HEK293 (cell line): Measurements from ENCODE around the gene PAIP1.
A peak's percentile ranks its signal among the peaks of the same experiment; 100 is the strongest.

Experiments
- CTCF ChIP-seq: fragments of 450-650 bp; formaldehyde crosslinking; IDR thresholded peaks from 2 replicates; pipeline ENCODE4 v1.5.1; 2016; ENCODE audit warnings: missing biosample characterization, missing genetic modification characterization
- GLIS2 ChIP-seq: fragments of 450-650 bp; formaldehyde crosslinking; IDR thresholded peaks from 2 replicates; pipeline ENCODE4 v1.5.1; 2016; ENCODE audit warnings: missing biosample characterization, missing genetic modification characterization
- KLF7 ChIP-seq: fragments of 450-650 bp; formaldehyde crosslinking; IDR thresholded peaks from 2 replicates; pipeline ENCODE4 v1.5.1; 2016; ENCODE audit warnings: missing biosample characterization, missing genetic modification characterization, borderline replicate concordance
- PRDM4 ChIP-seq: fragments of 450-650 bp; formaldehyde crosslinking; IDR thresholded peaks from 2 replicates; pipeline ENCODE4 v1.5.1; 2017; ENCODE audit warnings: missing biosample characterization, missing genetic modification characterization
- SP2 ChIP-seq: fragments of 450-650 bp; formaldehyde crosslinking; IDR thresholded peaks from 2 replicates; pipeline ENCODE4 v1.5.1; 2016; ENCODE audit warnings: missing biosample characterization, missing genetic modification characterization
- SP3 ChIP-seq: fragments of 450-650 bp; formaldehyde crosslinking; IDR thresholded peaks from 2 replicates; pipeline ENCODE4 v1.5.1; 2016; ENCODE audit warnings: missing biosample characterization, missing genetic modification characterization
- SP7 ChIP-seq: fragments of 450-650 bp; formaldehyde crosslinking; IDR thresholded peaks from 2 replicates; pipeline ENCODE4 v1.5.1; 2016; ENCODE audit warnings: missing biosample characterization, missing genetic modification characterization
- TRIM28 ChIP-seq: IDR thresholded peaks from 2 replicates; pipeline ENCODE4 v1.6.1; 2011; ENCODE audit warnings: low read length, control low read depth, borderline replicate concordance
- ZBTB17 ChIP-seq: fragments of 450-650 bp; formaldehyde crosslinking; IDR thresholded peaks from 2 replicates; pipeline ENCODE4 v1.5.1; 2016; ENCODE audit warnings: missing biosample characterization, missing genetic modification characterization
- ZBTB7A ChIP-seq: fragments of 450-650 bp; formaldehyde crosslinking; IDR thresholded peaks from 2 replicates; pipeline ENCODE4 v1.5.1; 2016; ENCODE audit warnings: low read depth, missing biosample characterization, missing genetic modification characterization
- ZBTB8A ChIP-seq: fragments of 450-650 bp; formaldehyde crosslinking; IDR thresholded peaks from 2 replicates; pipeline ENCODE4 v1.5.1; 2016; ENCODE audit warnings: missing biosample characterization, missing genetic modification characterization
- ZEB2 ChIP-seq: fragments of 450-650 bp; formaldehyde crosslinking; IDR thresholded peaks from 2 replicates; pipeline ENCODE4 v1.5.1; 2016; ENCODE audit warnings: missing biosample characterization, missing genetic modification characterization
- ZFP3 ChIP-seq: fragments of 450-650 bp; formaldehyde crosslinking; IDR thresholded peaks from 2 replicates; pipeline ENCODE4 v1.5.1; 2016; ENCODE audit warnings: low read depth, missing biosample characterization, missing genetic modification characterization
- ZIC2 ChIP-seq: fragments of 450-650 bp; formaldehyde crosslinking; IDR thresholded peaks from 2 replicates; pipeline ENCODE4 v1.5.1; 2016; ENCODE audit warnings: missing biosample characterization, missing genetic modification characterization
- ZNF146 ChIP-seq: fragments of 450-650 bp; formaldehyde crosslinking; IDR thresholded peaks from 2 replicates; pipeline ENCODE4 v1.5.1; 2016; ENCODE audit warnings: missing biosample characterization, missing genetic modification characterization
- ZNF169 ChIP-seq: fragments of 450-650 bp; formaldehyde crosslinking; IDR thresholded peaks from 2 replicates; pipeline ENCODE4 v1.5.1; 2016; ENCODE audit warnings: missing biosample characterization, missing genetic modification characterization
- ZNF184 ChIP-seq: fragments of 450-650 bp; IDR thresholded peaks from 2 replicates; pipeline ENCODE4 v1.5.1; 2018; ENCODE audit warnings: missing biosample characterization, mild to moderate bottlenecking, missing genetic modification characterization
- ZNF2 ChIP-seq: fragments of 450-650 bp; formaldehyde crosslinking; IDR thresholded peaks from 2 replicates; pipeline ENCODE4 v1.5.1; 2016; ENCODE audit warnings: missing biosample characterization, missing genetic modification characterization
- ZNF221 ChIP-seq: fragments of 450-650 bp; formaldehyde crosslinking; IDR thresholded peaks from 2 replicates; pipeline ENCODE4 v1.5.1; 2017; ENCODE audit warnings: missing biosample characterization, missing genetic modification characterization, borderline replicate concordance
- ZNF311 ChIP-seq: fragments of 450-650 bp; formaldehyde crosslinking; IDR thresholded peaks from 2 replicates; pipeline ENCODE4 v1.5.1; 2017; ENCODE audit warnings: missing biosample characterization, missing genetic modification characterization, borderline replicate concordance
- ZNF350 ChIP-seq: fragments of 450-650 bp; formaldehyde crosslinking; IDR thresholded peaks from 2 replicates; pipeline ENCODE4 v1.5.0; 2017; ENCODE audit warnings: missing biosample characterization, mild to moderate bottlenecking, missing genetic modification characterization
- ZNF501 ChIP-seq: fragments of 450-650 bp; formaldehyde crosslinking; IDR thresholded peaks from 2 replicates; pipeline ENCODE4 v1.5.1; 2016; ENCODE audit warnings: missing biosample characterization, missing genetic modification characterization
- ZNF510 ChIP-seq: fragments of 450-650 bp; formaldehyde crosslinking; IDR thresholded peaks from 2 replicates; pipeline ENCODE4 v1.5.1; 2018; ENCODE audit warnings: mild to moderate bottlenecking, missing genetic modification characterization, missing biosample characterization; ENCODE audit not compliant: insufficient replicate concordance
- ZNF529 ChIP-seq: fragments of 450-650 bp; formaldehyde crosslinking; IDR thresholded peaks from 2 replicates; pipeline ENCODE4 v1.5.1; 2017; ENCODE audit warnings: missing genetic modification characterization, missing biosample characterization; ENCODE audit not compliant: insufficient replicate concordance
- ZNF530 ChIP-seq: fragments of 450-650 bp; formaldehyde crosslinking; IDR thresholded peaks from 2 replicates; pipeline ENCODE4 v1.5.1; 2016; ENCODE audit warnings: low read depth, missing biosample characterization, missing genetic modification characterization
- ZNF654 ChIP-seq: fragments of 450-650 bp; formaldehyde crosslinking; IDR thresholded peaks from 2 replicates; pipeline ENCODE4 v1.5.1; 2016; ENCODE audit warnings: low read depth, missing biosample characterization, missing genetic modification characterization
- ZNF704 ChIP-seq: fragments of 450-650 bp; formaldehyde crosslinking; IDR thresholded peaks from 2 replicates; pipeline ENCODE4 v1.5.1; 2016; ENCODE audit warnings: missing biosample characterization, missing genetic modification characterization
- ZNF747 ChIP-seq: fragments of 450-650 bp; formaldehyde crosslinking; IDR thresholded peaks from 2 replicates; pipeline ENCODE4 v1.5.1; 2016; ENCODE audit warnings: missing biosample characterization, missing genetic modification characterization
- ZNF785 ChIP-seq: fragments of 450-650 bp; formaldehyde crosslinking; IDR thresholded peaks from 2 replicates; pipeline ENCODE4 v1.5.1; 2016; ENCODE audit warnings: missing biosample characterization, missing genetic modification characterization
- ZSCAN23 ChIP-seq: fragments of 450-650 bp; formaldehyde crosslinking; IDR thresholded peaks from 2 replicates; pipeline ENCODE4 v1.5.1; 2016; ENCODE audit warnings: missing biosample characterization, missing genetic modification characterization
- ZSCAN4 ChIP-seq: fragments of 450-650 bp; formaldehyde crosslinking; IDR thresholded peaks from 2 replicates; pipeline ENCODE4 v1.5.1; 2017; ENCODE audit warnings: missing biosample characterization, missing genetic modification characterization

PAIP1 gene

GRCh38 chr5:43602461-43603343, 45.8 kb upstream of the PAIP1 start, which contains the start of gene NNT (continued):
- peak; percentile 46; the same call in 1 of the 2 replicates for TF ChIP-seq ZEB2 (tag by site-specific recombination)
- TF ChIP-seq ZNF654 (tag by site-specific recombination), result no peak
- TF ChIP-seq ZIC2 (tag by site-specific recombination), result no peak
- TF ChIP-seq ZNF2 (tag by site-specific recombination), result peak; percentile 62
- no peak for TF ChIP-seq ZNF785 (tag by site-specific recombination)
- TF ChIP-seq ZNF530 (tag by site-specific recombination), result no peak
- peak; percentile 85 for TF ChIP-seq SP3
- no peak for TF ChIP-seq ZNF221 (tag by site-specific recombination)
- no peak for TF ChIP-seq ZNF169 (tag by site-specific recombination)
- peak; percentile 55; the same call in 1 of the 2 replicates for TF ChIP-seq KLF7 (tag by site-specific recombination)
- TF ChIP-seq ZBTB17 (tag by site-specific recombination), result peak; percentile 81
- TF ChIP-seq ZFP3, result no peak
- TF ChIP-seq ZBTB7A, result peak; percentile 56; the same call in 1 of the 2 replicates
- peak; percentile 54; the same call in 1 of the 2 replicates for TF ChIP-seq SP7
- no peak for TF ChIP-seq ZNF704 (tag by site-specific recombination)
- TF ChIP-seq ZNF146, result no peak
- TF ChIP-seq ZSCAN4 (tag by site-specific recombination), result no peak
- TF ChIP-seq CTCF (tag by site-specific recombination), result no peak
- TF ChIP-seq GLIS2 (tag by site-specific recombination), result peak; percentile 77
- TF ChIP-seq ZSCAN23, result 0 out of 2 replicates have a peak, but pooled peaks have one; percentile 15
- TF ChIP-seq ZNF747 (tag by site-specific recombination), result no peak
- TF ChIP-seq ZNF184 (tag by site-specific recombination), result no peak
- TF ChIP-seq ZNF350 (tag by site-specific recombination), result no peak
- no peak for TF ChIP-seq ZNF510 (tag by site-specific recombination)
- no peak for TF ChIP-seq TRIM28
- peak; percentile 64 for TF ChIP-seq SP2 (tag by site-specific recombination)
- TF ChIP-seq PRDM4 (tag by site-specific recombination), result peak; percentile 52; the same call in 1 of the 2 replicates
- no peak; the same call in 1 of the 2 replicates for TF ChIP-seq ZNF501
- peak; percentile 80 for TF ChIP-seq ZBTB8A (tag by site-specific recombination)
- TF ChIP-seq ZNF529 (tag by site-specific recombination), result no peak
- TF ChIP-seq ZNF311 (tag by site-specific recombination), result no peak
